Transverse colon (tissue), 4 donors: ENCODE data around the gene UNC93B1.

ENCODE experiments used
- POLR2A ChIP-seq: fragments of 450-650 bp; IDR thresholded peaks from one replicate; pipeline ENCODE4 v1.6.1; 2016; ENCODE audit warnings: antibody characterized with exemption, mild to moderate bottlenecking, moderate library complexity
- POLR2AphosphoS5 ChIP-seq, 3 donors: sonication (generic); formaldehyde crosslinking; IDR thresholded peaks; one replicate each; pipeline ENCODE4 v1.6.1; 2016; ENCODE audit warnings: antibody characterized with exemption in 3 of 3
- TF ChIP-seq, protein P1 (sequence below), 5 experiments: fragments of 200-600 bp in 3 of 5; fragments of 450-650 bp in 2 of 5; sonication (generic) in 3 of 5; IDR thresholded peaks; 1 replicate in 2 of 5; 2 replicates in 3 of 5; pipeline ENCODE4 v1.5.1; 2016 to 2017; ENCODE audit warnings: antibody characterized with exemption in 5 of 5, inconsistent platforms in 3 of 5, mild to moderate bottlenecking in 2 of 5, moderate library complexity in 1 of 5

DNA sequence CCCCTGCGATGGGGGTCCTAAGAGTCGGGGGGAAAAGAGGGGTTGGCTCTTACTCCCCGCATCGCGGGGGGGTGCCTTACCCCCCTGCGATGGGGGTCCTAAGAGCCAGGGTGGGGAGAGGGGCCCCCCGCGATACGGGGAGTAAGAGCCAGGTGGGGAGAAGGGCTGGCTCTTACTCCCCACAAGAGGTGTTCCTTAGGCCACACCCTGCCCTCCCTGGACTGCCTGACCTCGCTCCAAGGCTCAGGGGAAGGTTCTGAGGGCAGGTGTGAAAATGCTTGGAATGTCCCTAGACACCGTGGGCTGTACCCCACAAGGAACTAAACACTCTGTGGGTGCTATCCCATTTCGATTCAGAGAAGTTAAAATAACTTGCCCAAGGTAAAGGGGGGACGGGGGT lies 7.8 kb downstream of the UNC93B1 start:
- TF ChIP-seq, protein P1, sequence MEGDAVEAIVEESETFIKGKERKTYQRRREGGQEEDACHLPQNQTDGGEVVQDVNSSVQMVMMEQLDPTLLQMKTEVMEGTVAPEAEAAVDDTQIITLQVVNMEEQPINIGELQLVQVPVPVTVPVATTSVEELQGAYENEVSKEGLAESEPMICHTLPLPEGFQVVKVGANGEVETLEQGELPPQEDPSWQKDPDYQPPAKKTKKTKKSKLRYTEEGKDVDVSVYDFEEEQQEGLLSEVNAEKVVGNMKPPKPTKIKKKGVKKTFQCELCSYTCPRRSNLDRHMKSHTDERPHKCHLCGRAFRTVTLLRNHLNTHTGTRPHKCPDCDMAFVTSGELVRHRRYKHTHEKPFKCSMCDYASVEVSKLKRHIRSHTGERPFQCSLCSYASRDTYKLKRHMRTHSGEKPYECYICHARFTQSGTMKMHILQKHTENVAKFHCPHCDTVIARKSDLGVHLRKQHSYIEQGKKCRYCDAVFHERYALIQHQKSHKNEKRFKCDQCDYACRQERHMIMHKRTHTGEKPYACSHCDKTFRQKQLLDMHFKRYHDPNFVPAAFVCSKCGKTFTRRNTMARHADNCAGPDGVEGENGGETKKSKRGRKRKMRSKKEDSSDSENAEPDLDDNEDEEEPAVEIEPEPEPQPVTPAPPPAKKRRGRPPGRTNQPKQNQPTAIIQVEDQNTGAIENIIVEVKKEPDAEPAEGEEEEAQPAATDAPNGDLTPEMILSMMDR (IDR thresholded peaks at IDR 0.05), result no peak
- TF ChIP-seq POLR2A (no peak), POLR2AphosphoS5 (IDR thresholded peaks at IDR 0.05) (no peak)
